ENCODE results near the gene BRME1.

The BRME1 gene

DNA sequence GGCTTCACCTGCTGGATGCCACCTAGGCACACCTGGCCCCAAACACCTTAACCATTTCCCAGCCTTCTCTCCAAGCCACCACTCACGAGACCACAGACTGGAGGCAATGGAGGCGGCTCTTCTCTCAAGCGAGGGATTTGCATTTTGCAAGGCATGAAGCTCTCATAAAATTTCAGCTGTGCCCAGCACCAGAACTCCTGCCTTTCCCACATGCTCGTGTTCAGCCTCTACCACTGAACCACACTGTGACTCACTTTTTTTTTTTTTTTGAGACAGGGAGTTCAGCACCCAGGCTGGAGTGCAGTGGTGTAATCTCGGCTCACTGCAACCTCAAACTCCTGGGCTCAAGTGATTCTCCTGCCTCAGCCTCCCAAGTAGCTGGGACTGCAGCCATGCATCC lies 18.4 kb downstream of the BRME1 start:
- no peak overlapping the region for H3K9ac ChIP-seq (ENCODE audit: low read length)
- no peaks in the 10 kb centered on the region for H3K9me3 ChIP-seq (ENCODE audit: control insufficient read depth, insufficient read depth, low read depth, low read length)
- H3K4me1 ChIP-seq (ENCODE audit: control insufficient read depth, insufficient read depth, low read length), result peaks cover 11% of the 10 kb centered on the region; the same call in 1 of the 2 replicates
- H3K36me3 ChIP-seq (ENCODE audit: control insufficient read depth, insufficient read depth, low read length), result no peaks in the 10 kb centered on the region
- no peak overlapping the region for H3K4me3 ChIP-seq (ENCODE audit: low read depth, low read length)
- H3K27me3 ChIP-seq (ENCODE audit: control insufficient read depth, insufficient read depth, low read length), result no peaks in the 10 kb centered on the region
- H3K27ac ChIP-seq (ENCODE audit: low read depth, low read length), result no peak overlapping the region

DNA sequence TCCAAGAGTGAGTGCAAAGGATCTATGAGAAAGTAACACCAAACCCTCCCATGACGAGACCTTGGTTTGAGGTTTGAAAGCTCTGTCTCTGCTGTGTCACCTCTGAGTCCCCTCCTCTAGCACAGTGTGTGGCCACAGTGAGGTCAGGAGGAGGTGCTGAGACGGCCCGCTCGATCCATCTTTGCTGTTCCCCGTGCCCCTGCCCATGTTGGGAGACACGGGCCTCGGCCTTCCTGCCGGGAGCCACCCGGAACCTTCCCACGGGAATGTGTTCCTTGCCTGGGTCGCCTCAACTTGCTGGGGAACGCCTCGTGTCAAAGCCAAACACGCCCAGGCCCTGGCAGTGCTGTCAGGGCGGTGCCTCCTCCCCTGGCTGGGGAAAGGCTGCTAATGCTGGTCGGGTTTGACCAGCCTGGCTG lies 18.9 kb downstream of the BRME1 start:
- H3K4me1 ChIP-seq (ENCODE audit: control insufficient read depth, insufficient read depth, low read length), result peaks cover 16% of the 10 kb centered on the region
- H3K4me3 ChIP-seq (ENCODE audit: low read depth, low read length), result no peak overlapping the region
- H3K27me3 ChIP-seq (ENCODE audit: control insufficient read depth, insufficient read depth, low read length), result no peaks in the 10 kb centered on the region
- H3K9ac ChIP-seq (ENCODE audit: low read length), result no peak overlapping the region
- no peak overlapping the region for H3K27ac ChIP-seq (ENCODE audit: low read depth, low read length)
- no peaks in the 10 kb centered on the region for H3K36me3 ChIP-seq (ENCODE audit: control insufficient read depth, insufficient read depth, low read length)
- no peaks in the 10 kb centered on the region for H3K9me3 ChIP-seq (ENCODE audit: control insufficient read depth, insufficient read depth, low read depth, low read length)

- Histone ChIP-seq H3K36me3 (ENCODE audit: control insufficient read depth, insufficient read depth, low read length) (no peaks in the 10 kb centered on the region), H3K27me3 (ENCODE audit: control insufficient read depth, insufficient read depth, low read length) (no peaks in the 10 kb centered on the region), H3K9ac (ENCODE audit: low read length) (no peak overlapping the region), H3K4me1 (ENCODE audit: control insufficient read depth, insufficient read depth, low read length) (peaks cover 26% of the 10 kb centered on the region), H3K9me3 (ENCODE audit: control insufficient read depth, insufficient read depth, low read depth, low read length) (no peaks in the 10 kb centered on the region), H3K4me3 (ENCODE audit: low read depth, low read length) (no peak overlapping the region), H3K27ac (ENCODE audit: low read depth, low read length) (no peak overlapping the region)
These were observed 20.0 kb downstream of the BRME1 start for GRCh38 chr19:13885826-13886365.

DNA sequence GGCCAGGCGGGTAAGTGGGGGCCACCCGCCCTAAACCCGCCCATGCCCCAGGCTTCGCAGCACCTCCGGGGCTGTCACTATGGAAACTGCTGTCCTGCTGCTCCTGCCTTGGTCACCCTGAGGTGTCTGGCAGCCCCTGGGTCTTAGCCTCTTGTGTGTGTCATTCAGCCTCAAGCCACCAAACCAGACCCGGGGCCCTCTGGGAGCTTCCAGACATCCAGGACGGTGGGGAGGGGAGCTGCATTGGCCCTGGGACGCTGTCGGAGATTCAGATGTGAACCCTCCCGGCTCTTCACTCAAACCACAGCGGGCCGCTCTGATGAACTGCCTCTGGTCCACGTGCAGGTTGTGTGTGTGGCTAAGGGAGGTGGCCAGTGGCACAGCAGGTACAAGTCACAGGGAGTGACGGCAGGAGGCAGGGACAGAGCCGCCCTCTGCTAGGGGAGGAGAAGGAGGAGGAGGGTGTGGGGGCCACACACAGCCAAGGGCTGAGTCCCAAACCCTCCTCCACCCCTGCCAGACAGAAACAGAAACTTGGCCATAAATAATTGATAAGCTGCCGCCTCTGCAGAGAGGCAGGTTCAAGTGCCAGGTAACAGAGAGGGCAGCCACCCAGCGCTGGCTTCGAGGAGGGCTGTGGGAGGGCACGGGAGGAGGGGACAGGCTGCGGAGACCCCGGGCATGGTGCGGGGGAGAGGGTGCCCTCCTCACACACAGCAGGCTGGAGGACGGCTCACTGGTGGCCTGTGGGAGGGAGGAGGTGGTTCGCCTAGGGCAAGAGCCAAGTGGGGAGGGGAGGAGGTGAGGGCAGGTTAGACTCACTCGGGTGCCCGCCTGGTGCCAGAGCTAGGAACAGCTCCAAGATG lies 21.0 kb downstream of the BRME1 start:
- Histone ChIP-seq H3K9me3 (ENCODE audit: control insufficient read depth, insufficient read depth, low read depth, low read length) (no peaks in the 10 kb centered on the region), H3K4me3 (ENCODE audit: low read depth, low read length) (no peak overlapping the region), H3K36me3 (ENCODE audit: control insufficient read depth, insufficient read depth, low read length) (no peaks in the 10 kb centered on the region), H3K4me1 (ENCODE audit: control insufficient read depth, insufficient read depth, low read length) (peaks cover 33% of the 10 kb centered on the region), H3K9ac (ENCODE audit: low read length) (no peak overlapping the region), H3K27ac (ENCODE audit: low read depth, low read length) (no peak overlapping the region), H3K27me3 (ENCODE audit: control insufficient read depth, insufficient read depth, low read length) (no peaks in the 10 kb centered on the region)

- Histone ChIP-seq H3K27me3 (ENCODE audit: control insufficient read depth, insufficient read depth, low read length) (no peaks in the 10 kb centered on the region), H3K9ac (ENCODE audit: low read length) (no peak overlapping the region), H3K4me1 (ENCODE audit: control insufficient read depth, insufficient read depth, low read length) (peaks cover 33% of the 10 kb centered on the region), H3K4me3 (ENCODE audit: low read depth, low read length) (no peak overlapping the region), H3K27ac (ENCODE audit: low read depth, low read length) (no peak overlapping the region), H3K36me3 (ENCODE audit: control insufficient read depth, insufficient read depth, low read length) (no peaks in the 10 kb centered on the region), H3K9me3 (ENCODE audit: control insufficient read depth, insufficient read depth, low read depth, low read length) (no peaks in the 10 kb centered on the region)
These were observed 22.3 kb downstream of the BRME1 start for GRCh38 chr19:13883516-13884064.

GRCh38 chr19:13882836-13883235 lies 23.1 kb downstream of the BRME1 start:
- Histone ChIP-seq H3K9ac (ENCODE audit: low read length) (no peak overlapping the region), H3K9me3 (ENCODE audit: control insufficient read depth, insufficient read depth, low read depth, low read length) (no peaks in the 10 kb centered on the region)

DNA sequence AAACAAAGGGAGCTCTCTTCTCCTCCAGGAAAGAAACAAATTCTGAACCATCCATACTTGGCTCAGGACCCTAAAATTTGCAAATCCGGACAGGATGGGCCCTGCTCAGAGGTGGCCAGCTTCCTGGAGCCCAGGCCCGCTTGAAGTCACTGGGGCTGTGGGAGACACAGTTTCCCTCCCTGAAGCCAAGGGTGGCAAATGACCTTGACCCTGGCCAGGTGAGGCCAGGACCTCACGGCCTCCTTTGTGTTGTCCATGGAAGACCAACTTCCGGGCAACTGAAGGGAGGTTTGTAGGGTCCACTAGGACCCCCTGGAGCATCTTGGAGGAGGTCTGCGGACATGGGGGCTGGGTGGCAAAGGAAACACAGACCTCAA lies 23.5 kb downstream of the BRME1 start:
- no peak overlapping the region for H3K9ac ChIP-seq (ENCODE audit: low read length)
- H3K27ac ChIP-seq (ENCODE audit: low read depth, low read length), result no peak overlapping the region
- H3K36me3 ChIP-seq (ENCODE audit: control insufficient read depth, insufficient read depth, low read length), result no peaks in the 10 kb centered on the region
- no peak overlapping the region for H3K4me3 ChIP-seq (ENCODE audit: low read depth, low read length)
- H3K27me3 ChIP-seq (ENCODE audit: control insufficient read depth, insufficient read depth, low read length), result peaks cover 2% of the 10 kb centered on the region
- peaks cover 33% of the 10 kb centered on the region for H3K4me1 ChIP-seq (ENCODE audit: control insufficient read depth, insufficient read depth, low read length)
- no peaks in the 10 kb centered on the region for H3K9me3 ChIP-seq (ENCODE audit: control insufficient read depth, insufficient read depth, low read depth, low read length)

More at GRCh38 chr19:13882836-13883235, 23.1 kb downstream of the BRME1 start:
- H3K27ac ChIP-seq (ENCODE audit: low read depth, low read length), result no peak overlapping the region
- no peak overlapping the region for H3K4me3 ChIP-seq (ENCODE audit: low read depth, low read length)
- H3K36me3 ChIP-seq (ENCODE audit: control insufficient read depth, insufficient read depth, low read length), result no peaks in the 10 kb centered on the region
- H3K27me3 ChIP-seq (ENCODE audit: control insufficient read depth, insufficient read depth, low read length), result no peaks in the 10 kb centered on the region
- H3K4me1 ChIP-seq (ENCODE audit: control insufficient read depth, insufficient read depth, low read length), result peaks cover 33% of the 10 kb centered on the region

GRCh38 chr19:13881692-13882418 lies 24.1 kb downstream of the BRME1 start:
- Histone ChIP-seq H3K9ac (ENCODE audit: low read length) (peak overlapping the region; percentile 34), H3K36me3 (ENCODE audit: control insufficient read depth, insufficient read depth, low read length) (no peaks in the 10 kb centered on the region), H3K4me3 (ENCODE audit: low read depth, low read length) (0 out of 2 replicates have a peak overlapping the region, but pooled peaks have one; percentile 1), H3K27me3 (ENCODE audit: control insufficient read depth, insufficient read depth, low read length) (peaks cover 7% of the 10 kb centered on the region), H3K27ac (ENCODE audit: low read depth, low read length) (peak overlapping the region; percentile 46; the same call in 1 of the 2 replicates), H3K9me3 (ENCODE audit: control insufficient read depth, insufficient read depth, low read depth, low read length) (no peaks in the 10 kb centered on the region), H3K4me1 (ENCODE audit: control insufficient read depth, insufficient read depth, low read length) (peaks cover 28% of the 10 kb centered on the region)

GRCh38 chr19:13881251-13881691 lies 24.6 kb downstream of the BRME1 start:
- peak overlapping the region; percentile 67; the same call in 1 of the 2 replicates for H3K27ac ChIP-seq (ENCODE audit: low read depth, low read length)
- peak overlapping the region; percentile 66 for H3K9ac ChIP-seq (ENCODE audit: low read length)

DNA sequence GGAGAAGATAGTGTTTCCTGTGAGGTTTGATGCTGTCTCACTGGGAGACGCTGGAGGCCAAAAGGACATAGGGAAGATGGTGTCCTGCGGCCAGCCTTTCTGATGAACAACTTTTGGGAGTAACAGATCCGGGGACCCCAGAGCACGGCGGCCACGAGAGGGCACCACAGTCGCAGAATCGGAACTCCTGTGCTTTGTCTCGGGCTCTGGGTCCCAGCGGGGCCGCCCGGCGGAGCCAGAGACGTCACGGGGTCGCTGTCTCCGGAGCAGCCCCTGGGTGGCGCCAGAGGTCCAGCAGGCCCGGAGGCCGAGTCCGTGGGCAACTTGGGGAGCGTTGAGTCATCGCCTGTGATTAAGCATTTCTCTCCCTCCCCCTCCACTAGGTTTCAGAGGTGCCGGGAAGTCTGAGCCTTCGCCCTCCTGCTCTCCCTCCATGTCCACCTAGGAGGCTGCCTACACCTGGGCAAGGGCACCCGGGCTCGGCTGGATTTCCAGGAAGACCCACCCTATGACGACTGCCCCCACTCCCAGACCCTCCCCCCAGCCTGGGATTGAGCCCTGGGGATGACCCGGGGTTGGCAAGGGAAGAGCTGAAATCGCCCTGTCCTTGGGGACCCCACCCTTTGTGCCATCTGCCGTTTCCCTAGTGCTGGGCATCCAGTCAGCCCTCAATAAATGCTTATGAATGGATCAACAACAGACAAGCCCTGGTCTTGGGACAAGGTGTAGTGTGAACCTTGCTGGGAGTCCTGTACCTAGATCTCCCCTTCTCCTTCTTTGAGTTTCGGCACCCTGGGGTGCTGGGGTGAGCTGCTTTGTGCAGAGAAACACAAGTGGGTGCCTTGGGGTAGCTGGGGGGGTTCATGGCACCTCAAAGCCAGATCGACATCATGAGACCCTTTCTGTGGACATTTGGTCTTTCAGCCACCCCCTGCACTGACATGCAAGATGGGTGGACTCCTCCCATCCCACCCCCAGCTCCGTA lies 25.6 kb downstream of the BRME1 start:
- H3K27ac ChIP-seq (ENCODE audit: low read depth, low read length), result peak overlapping the region; percentile 67; the same call in 1 of the 2 replicates

More at GRCh38 chr19:13881251-13881691, 24.6 kb downstream of the BRME1 start:
- Histone ChIP-seq H3K4me3 (ENCODE audit: low read depth, low read length) (peak overlapping the region; percentile 40; the same call in 1 of the 2 replicates), H3K27me3 (ENCODE audit: control insufficient read depth, insufficient read depth, low read length) (peaks cover 13% of the 10 kb centered on the region), H3K9me3 (ENCODE audit: control insufficient read depth, insufficient read depth, low read depth, low read length) (no peaks in the 10 kb centered on the region), H3K36me3 (ENCODE audit: control insufficient read depth, insufficient read depth, low read length) (no peaks in the 10 kb centered on the region), H3K4me1 (ENCODE audit: control insufficient read depth, insufficient read depth, low read length) (peaks cover 27% of the 10 kb centered on the region)

More for the DNA sequence above, 25.6 kb downstream of the BRME1 start:
- Histone ChIP-seq H3K4me3 (ENCODE audit: low read depth, low read length) (peak overlapping the region; percentile 40), H3K9ac (ENCODE audit: low read length) (peak overlapping the region; percentile 66), H3K36me3 (ENCODE audit: control insufficient read depth, insufficient read depth, low read length) (no peaks in the 10 kb centered on the region), H3K27me3 (ENCODE audit: control insufficient read depth, insufficient read depth, low read length) (peaks cover 20% of the 10 kb centered on the region), H3K4me1 (ENCODE audit: control insufficient read depth, insufficient read depth, low read length) (peaks cover 27% of the 10 kb centered on the region), H3K9me3 (ENCODE audit: control insufficient read depth, insufficient read depth, low read depth, low read length) (no peaks in the 10 kb centered on the region)
